HG03460 (cell line): ENCODE data around the gene GNG12.

Experiments
- ATAC-seq: cut with Tn5 transposase; IDR thresholded peaks from one replicate; pipeline ENCODE4 v1.9.1; 2021; ENCODE audit not compliant: unreplicated experiment

Gene GNG12

DNA sequence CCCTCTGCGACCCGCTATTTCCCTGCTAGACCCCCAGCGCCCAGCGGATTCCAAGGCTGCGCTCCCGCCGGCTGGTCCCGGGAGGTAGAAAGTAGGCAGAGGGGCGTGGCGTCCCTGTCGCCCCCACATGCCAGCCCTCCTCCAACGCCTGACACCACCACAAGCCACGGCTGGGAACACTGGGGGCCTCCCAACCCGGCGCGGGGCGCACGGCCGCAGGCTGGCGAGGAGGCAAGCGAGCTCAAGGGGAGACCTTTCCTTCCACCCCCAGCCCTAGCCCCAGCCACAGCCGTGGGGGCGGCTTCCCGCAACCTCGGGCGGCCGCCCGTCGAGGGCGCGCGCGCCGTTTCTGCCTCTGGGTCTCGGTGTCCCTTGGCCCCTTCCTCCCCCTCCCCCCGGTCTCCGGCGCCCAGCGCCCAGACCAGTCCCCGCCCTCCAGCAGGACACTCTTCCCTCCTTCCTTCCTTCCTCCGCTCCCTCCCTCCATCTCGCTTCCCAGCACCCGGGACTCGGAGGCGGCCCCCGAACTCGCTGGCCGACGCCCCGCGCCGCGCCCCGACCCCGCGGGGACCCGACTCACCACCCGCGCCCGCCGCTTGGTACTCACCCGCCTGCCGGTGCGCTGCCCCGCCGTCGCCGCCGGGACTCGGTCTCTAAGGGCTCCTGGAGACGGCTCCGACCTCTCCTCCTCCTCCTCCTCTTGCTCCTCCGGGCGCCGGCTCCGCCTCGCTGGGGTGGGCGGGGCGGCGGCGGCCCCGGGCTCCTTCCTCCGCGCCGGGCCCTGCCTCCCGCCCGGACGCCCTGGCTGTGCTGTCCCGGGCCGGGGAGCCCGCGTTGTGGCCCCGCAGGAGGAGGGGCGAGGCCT, at the start of gene GNG12:
GNG12 (minus strand) TSS at position 731 of the 865 bp plus-strand sequence. CDS start 125,781 bp downstream, outside the sequence.
- ATAC-seq: no peak

DNA sequence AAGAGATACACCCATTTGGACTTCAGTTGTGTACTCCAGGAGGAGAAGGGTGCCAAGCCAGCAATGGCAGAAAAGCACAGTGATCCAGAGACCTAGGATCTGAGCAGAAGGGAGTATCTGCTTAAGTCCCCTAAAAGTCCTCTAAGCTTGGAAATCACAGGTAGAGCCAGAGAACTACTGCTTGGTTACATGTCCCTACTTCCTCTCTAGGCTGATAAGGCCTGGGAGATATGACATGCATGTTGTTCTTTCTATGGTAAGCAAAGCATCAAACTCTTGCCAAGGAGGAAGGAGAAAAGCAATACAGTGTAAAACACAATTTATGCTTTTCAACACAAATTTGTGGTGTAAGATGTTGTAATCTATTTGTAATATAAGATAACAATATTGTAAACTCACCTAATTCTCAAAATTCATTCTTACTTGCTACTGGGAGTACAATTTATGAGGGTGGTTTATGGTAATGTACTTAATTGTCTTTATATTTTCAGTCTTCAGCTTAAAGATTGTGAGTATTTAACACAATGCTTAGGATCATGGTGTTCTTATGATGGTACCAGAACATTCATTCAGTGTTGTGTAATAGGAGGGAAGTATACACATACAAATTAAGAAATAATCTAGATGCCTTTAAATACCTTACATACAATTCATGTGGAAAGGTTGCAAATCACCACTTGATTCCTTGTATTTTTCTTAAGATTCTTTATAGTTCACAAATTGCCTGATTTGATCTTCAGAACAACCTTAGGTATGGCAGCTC, 49.1 kb upstream of the GNG12 start:
- ATAC-seq: no peak

DNA sequence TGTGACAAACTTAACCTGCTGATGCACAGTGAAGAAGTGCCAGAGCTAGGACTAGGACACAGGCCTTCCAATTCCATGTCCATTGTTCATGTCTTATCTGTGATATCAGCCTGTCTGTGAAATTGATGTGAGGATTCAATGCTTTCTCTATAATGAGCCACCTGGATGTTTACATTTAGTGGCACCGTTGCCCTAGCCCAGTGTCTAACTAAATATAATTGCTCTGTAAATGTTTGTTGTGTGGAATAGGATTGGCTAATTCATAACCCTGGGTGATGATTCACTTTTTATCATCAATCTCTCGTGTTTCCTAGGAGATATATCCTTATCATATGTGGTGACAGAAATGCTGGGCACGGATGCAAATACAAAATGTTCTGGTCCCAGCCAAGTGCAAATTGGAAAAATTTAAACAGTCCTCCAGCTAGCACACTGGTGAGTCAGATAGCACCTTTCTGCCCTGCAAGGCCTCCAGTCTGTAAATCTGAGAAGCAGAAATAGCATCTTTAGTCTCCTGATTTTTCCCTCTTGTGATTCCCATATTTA, 46.9 kb upstream of the GNG12 start:
- ATAC-seq: no peak

DNA sequence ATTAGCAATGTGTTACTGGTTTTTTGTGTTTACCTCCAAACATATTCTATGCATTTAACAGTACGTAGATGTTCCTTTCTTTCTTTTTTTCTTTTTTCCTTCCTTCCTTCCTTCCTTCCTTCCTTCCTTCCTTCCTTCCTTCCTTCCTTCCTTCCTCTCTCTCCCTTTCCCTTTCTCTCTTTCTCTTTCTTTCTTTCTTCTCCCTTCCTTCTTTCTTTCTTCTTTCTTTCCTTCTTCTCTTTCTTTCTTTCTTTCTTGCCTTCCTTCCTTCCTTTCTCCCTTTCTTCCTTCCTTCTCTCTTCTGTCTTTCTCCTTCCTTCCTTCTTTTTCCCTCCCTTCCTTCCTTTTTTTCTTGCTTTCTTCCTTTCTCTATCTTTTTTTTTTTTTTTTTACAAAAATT, 46.2 kb upstream of the GNG12 start:
- no peak for ATAC-seq

DNA sequence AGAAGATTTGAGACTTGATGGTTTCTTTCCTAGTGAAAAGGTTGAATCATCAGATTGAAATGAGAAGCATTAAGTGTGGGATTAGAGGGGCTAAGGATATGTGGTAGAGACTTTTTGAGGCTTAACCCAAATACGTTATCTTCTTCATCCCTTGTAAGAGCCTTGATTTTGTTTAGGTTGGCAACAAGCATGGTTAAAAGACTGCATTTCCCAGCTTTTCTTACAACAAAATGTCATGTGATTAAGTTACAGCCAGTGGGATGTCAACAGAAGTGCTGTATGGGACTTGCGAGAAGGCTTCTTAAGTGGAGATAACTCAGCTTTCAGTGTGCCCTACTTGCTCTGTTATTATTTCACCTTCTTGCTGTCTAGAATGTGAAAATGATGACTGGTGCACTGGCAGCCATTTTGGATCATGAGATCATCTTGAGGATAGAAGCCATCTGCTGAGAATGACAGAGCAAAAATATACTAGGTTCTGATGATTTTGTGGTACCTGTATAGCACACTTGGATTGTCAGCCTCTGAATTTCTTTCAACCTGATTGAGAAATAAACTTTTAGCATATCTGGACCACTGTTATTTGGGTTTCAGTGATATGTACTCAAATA, 41.3 kb upstream of the GNG12 start:
- no peak for ATAC-seq

DNA sequence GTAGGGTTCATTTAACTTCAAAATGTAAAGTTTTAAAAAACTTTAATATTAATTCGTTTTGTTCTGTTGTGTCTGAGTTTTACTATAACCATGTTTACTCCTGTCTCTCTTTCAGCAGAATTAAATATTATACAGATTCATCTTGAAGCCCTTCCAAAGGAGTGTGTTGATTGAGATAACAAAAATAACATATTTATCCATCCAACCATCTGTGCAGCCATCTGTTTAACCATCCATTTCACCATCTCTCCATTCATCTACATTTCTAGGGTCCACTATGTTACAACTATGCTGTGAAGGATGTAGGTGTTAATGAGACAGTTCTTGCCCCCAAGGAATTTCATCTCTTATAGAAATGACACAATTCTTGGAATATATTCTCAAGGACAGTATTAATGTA, 36.0 kb upstream of the GNG12 start:
- no peak for ATAC-seq

DNA sequence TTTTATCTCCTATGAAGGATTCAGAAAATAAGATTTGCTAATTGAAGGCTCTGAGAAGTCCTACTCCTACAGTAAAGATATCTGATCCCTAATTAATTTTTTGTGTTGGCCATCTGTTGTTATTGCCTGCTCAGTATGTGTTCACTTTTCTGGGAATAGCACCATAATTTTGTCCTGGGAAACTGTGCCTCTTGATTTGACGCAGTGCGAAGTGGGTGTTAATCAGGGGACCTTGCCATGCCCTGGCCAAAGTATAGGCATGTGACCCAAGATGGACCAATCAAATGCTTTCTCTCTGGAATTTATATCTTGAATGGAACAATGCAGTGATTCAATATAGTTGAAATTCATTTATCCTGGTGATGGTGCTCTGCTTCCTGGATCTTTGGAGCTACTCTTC, 30.4 kb upstream of the GNG12 start:
- ATAC-seq: no peak

DNA sequence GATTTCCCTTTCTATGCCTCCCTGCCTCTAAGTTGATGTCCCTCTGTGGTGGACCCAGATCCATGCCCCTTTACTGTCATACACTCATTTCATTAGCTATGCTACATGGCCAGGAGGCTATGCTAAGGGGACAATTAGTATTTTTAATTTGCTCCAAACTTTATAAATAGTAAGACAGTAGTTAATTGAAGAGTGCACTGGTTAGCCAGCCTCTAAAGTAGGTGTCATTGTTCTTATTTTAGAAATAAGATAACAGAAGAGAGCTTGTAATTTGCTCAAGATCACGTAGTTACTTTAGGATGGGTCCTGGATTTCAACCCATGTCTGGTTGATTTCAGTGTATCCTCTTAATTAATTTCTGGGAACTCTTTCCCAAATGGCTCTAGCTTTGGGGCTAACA, 29.4 kb upstream of the GNG12 start:
- no peak for ATAC-seq

DNA sequence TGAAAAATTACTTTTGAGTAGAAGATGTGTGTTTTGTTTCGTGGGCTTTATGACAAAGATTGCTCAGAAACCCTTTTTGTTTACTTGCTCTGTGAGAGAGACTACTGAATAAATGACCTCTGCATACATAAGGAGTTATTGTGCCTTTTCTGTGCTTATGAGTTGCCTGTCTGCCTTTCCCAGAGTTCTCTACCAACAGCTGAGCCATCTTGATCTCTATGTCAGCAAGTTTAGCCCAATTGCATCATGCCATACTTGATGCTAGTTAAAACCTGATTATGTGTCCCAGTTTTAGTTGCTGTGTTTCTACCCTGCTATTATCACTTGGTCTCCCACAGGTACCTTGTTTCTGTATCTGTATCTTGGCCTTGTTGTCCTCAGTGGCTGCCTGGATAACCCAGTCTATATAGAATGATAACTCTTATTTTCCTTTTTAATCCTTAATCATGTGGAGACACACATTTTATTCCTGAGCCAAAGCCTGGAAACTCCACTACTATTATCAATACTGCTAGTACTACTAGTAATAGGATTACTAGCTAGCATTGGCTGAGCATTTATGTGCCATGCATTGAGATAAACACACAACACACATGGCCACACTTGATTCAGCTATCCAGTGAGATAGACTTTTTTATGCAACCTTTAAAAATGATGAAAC, 28.7 kb upstream of the GNG12 start:
- no peak for ATAC-seq

DNA sequence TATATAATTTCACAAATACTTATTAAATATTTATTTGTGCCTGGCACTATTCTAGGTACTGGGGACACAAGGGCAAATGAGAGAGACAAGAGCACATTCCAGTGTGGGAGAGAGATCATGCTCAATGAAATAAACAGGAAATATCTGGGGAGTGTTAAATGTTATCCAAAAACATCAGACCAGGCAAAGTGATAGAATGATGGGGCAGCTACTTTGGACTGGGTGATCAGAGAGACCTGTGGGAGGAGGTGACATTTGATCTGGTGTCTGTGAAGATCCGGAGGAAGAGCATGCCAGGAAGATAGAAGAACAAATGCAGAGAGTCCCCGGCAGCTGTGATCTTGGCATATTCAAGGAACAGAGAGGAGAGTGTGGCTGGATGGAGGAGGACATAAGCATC, 27.5 kb upstream of the GNG12 start:
- ATAC-seq: no peak

DNA sequence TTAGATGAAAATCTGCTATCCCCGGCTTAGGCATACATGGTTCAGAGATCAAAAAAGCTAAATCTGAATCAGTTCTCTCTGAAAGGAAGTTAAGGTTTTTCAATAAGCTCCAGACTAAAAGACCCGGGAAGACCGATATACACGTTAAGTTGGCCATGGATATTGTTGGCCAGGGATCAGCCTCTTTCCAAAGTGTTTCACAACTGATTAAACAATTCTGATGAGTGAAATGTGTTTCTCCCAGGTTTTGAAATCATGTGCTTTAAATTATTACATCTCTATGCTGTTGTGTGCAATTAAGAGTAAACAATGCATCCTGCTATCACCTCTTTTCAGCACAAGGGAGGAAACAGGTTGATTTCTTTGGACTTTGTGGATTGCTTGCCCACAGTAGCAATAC, 23.7 kb upstream of the GNG12 start:
- ATAC-seq: no peak

DNA sequence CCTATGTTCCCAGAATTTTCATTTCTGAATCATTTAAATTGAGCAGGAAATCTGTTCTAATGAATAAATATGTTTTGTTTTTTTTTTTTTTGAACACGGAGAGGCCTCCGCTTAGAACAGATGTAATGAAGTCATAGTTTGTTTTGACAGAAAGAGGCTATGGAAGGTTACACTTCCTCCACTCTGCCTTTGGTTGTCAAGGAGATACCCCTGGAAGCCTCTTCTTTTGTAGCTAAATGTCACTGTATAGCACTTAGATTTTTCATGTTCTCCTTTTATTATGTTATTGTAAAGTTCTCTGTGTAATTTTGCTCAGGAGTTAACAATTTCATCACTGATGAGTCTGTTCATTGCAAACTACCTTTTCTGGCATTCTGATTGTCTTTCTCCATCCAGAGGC, 22.7 kb upstream of the GNG12 start:
- no peak for ATAC-seq

DNA sequence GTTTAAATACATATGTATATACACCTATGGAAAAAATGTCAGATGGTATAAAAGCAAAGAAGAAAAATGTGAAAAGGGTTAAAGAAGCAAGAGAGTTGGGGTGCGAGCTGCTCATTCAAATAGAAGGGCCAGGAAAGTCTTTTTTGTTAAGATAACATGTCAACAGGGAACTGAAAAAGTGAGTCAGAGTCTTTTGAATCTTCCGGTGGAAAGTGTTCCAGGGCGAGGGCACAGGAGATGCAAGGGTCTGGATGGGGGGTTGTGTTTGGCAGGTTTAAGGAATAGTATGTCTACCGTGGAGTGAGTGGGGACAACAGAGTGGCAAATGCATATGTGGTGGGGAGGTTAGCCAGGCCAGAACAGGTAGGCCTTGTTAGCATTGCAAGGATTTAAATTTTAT, 22.2 kb upstream of the GNG12 start:
- ATAC-seq: no peak

DNA sequence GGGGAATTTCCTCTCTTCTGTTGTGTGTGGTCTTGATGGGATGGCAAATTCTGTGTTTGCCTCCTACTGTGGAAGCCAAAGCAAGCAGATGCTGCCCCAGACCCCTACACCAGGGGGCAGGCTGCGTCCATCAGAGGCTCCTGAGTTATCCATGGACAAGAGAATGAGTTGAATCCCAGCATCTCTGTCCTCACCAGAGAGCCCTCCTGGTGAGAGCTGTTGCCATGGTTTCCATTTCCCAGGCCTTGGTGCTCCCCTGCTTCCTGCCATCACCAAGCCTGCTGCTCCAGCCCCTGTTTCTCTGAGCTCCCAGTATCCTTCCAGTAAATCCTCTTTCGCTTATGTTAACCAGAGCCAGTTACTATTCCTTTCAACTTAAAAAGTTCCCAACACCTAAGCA, 20.4 kb upstream of the GNG12 start:
- ATAC-seq: no peak

DNA sequence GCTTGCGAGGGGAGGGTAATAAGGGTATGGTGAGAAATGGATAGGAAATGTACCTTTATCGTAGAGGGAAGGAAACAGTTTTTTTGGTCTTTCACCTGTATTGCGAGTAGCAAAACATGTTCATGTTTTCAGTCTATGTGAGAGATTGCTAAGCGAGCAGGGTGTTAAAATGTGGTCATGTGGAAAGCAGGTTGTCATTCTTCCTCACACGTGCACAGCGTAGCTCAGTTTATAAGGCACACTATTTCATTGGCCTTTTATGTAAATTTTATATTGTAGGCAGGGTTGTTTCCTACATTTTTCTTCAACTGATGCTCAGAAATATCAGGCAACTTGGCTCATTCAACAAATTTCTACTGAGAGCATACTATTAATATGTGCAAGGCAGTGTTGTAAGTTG, 18.5 kb upstream of the GNG12 start:
- no peak for ATAC-seq

DNA sequence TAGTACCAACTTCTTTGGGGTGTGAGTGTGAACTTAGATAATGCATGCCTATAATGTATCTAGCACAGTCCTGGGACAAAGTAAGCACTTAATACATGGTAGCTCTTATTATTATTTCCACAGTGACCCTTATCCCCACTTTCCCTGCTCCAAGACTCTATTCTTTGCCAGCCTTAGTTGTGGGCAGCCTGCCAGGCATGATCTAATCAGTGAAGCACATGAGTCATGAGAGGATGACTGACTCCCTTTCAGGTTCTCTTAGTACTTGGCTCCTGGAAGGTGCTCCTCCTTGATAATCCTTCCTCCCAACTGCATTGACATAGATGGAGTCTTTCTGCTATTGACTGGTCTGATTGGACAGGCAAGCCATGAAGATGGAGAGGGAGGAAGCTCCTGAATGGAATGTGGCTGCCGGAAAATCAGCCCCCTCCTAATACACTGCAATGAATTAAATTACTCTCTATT, 17.4 kb upstream of the GNG12 start:
- no peak for ATAC-seq

DNA sequence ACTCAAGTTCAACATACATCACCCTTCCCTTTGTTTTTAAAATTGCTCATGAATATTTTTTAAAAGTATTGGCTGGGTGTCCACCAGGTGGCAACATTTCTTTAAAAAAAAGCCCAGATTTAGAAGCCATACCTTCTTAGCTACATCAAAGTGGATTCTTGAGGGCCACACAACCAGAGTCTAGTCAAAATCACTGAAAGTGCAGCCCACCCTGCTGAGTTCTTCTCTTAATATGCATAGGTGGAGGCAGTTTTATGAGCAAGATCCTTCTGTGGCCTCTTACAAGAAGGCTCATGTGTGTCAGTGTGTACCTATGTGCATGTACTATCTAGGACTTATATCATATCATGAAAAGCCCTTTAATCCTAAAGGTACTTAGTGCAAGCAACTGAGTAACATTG, 16.9 kb upstream of the GNG12 start:
- no peak for ATAC-seq

DNA sequence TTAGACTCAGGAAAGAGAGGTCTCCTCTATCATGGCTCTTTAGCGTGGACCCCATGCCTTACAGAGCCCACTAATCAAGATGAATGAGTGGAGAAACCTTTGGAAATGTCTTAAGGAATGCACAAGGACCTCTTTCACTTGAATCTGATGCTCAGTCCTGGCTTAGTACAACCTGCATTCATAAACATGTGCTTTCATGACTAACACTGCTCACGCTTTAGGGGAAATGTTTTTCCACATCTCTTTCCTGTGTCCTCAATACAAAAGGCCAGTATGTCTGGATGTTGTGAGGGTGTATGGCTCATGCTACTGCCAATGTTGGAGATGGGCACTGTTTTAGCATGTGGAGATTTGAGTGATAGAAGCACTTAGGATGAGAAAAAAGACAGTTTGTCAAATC, 14.2 kb upstream of the GNG12 start:
- no peak for ATAC-seq

DNA sequence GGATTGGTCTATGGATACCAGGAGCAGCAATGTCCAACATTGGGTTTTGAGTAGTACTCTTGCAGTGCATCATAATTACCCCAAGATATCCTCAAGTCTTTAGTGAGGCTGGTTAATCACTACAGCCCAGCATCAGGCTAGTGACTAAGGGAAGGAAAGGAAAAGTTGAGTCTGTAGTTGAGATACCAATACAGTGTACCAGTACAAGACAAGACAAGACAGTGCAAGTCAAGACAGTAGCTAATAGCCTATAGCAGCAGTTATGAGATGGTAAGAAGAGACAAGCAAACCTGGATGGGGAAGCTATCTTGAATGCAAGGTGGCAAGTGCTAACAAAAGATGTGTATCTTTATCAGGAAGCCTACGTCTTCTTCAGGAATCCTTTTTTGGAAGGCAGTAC, 13.3 kb upstream of the GNG12 start:
- ATAC-seq: no peak

DNA sequence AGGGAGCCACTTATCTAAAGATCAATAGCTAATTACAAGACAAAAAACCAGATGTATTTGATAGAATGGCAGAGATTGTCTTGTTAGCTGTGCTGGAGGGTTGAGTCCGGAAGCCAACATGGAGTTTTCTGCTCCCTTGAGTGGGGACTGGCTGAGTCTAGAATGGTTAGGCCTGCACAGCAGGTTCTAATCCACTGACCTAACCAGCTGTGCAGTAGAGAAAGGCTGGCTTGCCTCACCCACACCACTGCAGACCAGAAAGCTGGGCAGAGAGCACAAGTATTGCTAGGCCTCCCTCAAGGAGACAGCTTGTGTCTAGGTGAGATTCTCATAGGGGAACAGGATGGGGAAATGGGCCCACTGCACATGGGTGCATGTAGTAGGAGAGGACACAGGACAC, 11.7 kb upstream of the GNG12 start:
- no peak for ATAC-seq

DNA sequence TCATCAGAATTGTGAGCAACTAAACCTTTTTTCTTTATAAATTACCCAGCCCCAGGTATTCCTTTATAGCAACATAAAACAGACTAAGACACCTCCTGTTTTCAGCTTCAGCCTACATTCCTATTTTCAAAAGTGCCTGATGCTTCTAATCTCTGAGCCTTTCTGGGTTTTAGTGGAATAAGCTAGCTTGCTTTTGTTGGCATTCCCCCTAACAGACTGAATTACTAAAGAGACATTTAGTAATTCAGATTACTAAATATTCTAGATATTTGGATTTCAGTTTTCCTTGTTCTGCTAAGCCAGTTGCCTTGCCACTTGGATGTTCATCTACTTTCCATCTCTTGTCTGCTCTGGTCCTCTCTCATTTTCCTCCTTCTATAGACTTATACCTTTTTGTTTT, 10.5 kb upstream of the GNG12 start:
- no peak for ATAC-seq
